KOPT-K1 (cell line): Measurements from ENCODE around the gene NOB1.
A peak's percentile ranks its signal among the peaks of the same experiment; 100 is the strongest.
"Not testable (repeated sequence)": the region's sequence is repeated elsewhere in the genome, so short reads cannot be mapped to it uniquely, and the experiment has no call there.

Experiments used
- H3K27ac ChIP-seq: fragments of 200-600 bp; sonication (generic); 2 replicates; pipeline ENCODE4 v1.5.1; 2016; ENCODE audit warnings: antibody characterized with exemption, mild to moderate bottlenecking, low read depth, low read length; ENCODE audit not compliant: poor library complexity, severe bottlenecking
- H3K36me3 ChIP-seq: fragments of 200-600 bp; sonication (generic); 2 replicates; pipeline ENCODE4 v1.5.1; 2017; ENCODE audit warnings: antibody characterized with exemption, mild to moderate bottlenecking, low read length, moderate library complexity; ENCODE audit not compliant: insufficient read depth
- H3K9me3 ChIP-seq: fragments of 200-600 bp; sonication (generic); 2 replicates; pipeline ENCODE4 v1.5.1; 2017; ENCODE audit warnings: antibody characterized with exemption, low read length, mild to moderate bottlenecking; ENCODE audit not compliant: insufficient read depth, poor library complexity, severe bottlenecking

NOB1 gene

DNA sequence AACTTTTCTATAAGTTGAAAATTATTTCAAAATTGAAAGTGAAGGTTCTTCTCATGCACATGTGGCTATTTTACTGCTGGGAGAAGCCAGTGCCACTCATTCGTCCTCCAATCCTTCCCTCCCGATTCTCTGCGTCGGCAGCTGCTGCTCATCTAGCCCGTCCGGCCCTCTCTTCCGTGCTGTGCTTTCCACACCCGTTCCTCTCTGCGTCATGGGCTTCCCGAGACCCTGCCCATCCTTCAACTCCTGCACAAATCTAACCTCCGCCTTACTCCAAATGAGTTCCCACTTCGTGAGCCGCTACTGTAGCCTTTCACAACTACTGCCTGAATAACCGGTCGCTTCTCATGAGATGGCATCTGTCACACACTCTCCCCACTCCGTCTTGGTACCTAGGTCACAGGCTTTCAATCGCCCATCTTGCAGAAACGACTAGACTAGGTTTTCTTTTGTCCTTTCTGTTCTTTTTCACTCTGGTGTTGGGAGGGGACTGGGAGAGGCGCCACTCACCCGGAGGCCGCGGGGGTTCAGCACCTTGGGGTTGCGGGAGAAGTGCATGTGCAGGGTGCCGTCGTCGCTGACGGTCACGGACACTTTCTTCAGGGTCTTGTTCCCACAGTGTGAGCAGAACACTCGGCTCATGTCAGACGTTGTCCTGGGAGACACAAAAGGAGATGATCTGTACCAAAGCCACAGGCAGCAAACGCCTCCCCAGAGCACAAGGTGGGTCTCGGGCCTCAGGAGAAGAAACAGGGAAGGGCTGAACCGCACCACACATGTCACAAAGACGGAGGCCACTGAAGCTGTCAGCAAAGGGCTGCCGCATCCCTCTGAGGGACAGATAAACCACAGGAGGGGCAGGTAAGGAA lies 10.1 kb downstream of the NOB1 start:
- H3K27ac ChIP-seq, result no peak overlapping the region
- H3K36me3 ChIP-seq, result peaks cover 100% of the 10 kb centered on the region
- no peaks in the 10 kb centered on the region for H3K9me3 ChIP-seq

DNA sequence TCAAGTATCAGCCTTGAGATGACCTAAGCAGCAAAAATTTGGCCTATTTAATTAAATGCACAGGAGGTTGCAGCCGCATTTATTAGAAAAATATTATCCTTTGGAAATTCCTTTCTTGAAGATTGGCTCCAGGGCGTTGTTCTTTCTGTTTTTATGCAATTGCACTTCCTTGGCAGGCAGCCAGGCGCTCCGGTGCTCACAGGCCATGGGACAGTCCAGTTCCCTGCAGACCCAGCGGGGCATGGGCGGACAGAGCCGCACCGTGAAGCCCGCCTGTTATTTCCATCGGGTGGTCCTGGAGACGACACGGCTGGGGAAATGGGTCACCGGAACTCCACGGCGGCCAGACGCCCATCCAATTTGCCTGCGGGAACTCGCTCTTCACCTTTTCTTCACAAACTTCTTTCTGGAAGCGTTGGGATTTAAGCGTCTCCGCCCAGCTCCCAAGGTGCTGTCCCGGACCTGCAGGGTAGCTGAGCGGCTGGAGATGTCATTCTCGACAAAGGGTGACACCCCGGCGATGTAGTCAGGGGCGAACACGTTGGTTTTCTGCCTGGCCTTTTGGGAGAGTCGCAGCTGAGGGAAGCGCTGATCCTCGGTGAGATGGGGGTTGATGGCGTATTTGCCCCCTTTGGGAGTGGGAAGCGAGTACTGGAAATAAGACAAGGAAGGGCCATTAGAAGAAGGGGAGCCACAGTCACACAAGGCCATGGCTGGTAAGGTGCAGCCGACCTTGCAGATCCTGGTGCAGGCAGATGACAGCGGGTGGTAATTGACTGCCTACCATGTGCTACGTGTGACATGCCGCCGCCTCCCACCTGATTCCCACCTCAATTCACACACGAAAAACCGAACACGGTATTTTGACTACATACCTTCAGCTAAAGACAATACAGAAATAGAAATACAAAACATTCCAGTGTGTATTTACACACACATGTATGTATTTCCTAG lies 12.5 kb downstream of the NOB1 start:
- peaks cover 84% of the 10 kb centered on the region for H3K36me3 ChIP-seq
- H3K9me3 ChIP-seq, result no peaks in the 10 kb centered on the region
- no peak overlapping the region for H3K27ac ChIP-seq

DNA sequence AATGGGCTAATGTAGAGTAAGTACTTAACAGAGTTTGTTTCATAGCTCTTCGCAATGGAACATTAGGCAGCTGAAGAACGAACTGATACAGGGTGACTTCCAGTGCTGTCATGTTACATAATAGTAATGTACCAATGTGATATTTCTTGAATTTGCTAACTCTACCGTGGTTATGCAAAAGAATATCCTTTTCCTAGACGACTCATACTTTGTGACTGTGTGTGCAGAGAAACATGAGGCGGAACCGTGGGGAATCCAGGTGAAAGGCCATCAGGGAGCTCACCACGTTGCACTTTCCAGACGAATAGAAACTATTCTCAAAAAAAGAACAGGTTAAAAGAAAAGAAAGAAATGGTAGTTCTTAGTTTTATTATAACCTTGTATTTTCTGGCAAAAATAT lies 13.2 kb downstream of the NOB1 start:
- Histone ChIP-seq H3K36me3 (peaks cover 77% of the 10 kb centered on the region), H3K27ac (no peak overlapping the region)

DNA sequence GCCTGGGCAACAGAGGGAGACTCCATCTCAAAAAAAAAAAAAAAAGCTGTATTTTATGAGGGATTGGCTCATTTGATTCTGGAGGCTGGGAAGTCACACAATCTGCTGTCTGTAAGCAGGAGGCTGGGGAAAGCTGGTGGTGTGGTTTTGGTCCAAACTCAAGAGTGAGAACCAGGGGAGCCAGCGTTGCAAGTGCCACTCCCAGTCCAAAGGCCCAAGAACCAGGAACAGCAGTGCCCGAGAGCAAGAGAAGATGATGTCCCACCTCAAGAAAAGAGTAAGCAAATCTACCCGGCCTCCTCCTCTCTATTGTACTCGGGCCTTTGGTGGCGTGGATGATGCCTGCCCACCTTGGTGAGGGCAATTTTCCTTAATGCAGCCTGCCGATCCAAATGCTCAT lies 22.6 kb downstream of the NOB1 start:
- H3K27ac ChIP-seq, result no peak overlapping the region
- no peaks in the 10 kb centered on the region for H3K36me3 ChIP-seq
- no peaks in the 10 kb centered on the region for H3K9me3 ChIP-seq

More for the DNA sequence above, 13.2 kb downstream of the NOB1 start:
- no peaks in the 10 kb centered on the region for H3K9me3 ChIP-seq

DNA sequence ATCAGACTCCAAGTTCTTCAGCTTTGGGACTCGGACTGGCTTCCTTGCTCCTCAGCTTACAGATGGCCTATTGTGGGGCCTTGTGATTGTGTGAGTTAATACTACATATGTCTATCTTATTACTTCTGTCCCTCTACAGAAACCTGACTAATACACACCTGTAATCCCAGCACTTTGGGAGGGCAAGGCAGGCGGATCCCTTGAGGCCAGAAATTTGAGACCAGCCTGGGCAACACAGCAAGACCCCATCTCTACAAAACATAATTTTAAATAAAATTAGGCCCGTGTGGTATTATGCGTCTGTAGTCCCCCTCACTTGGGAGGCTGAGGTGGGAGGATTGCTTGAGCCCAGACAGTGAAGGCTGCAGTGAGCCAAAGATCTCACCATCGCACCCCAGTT lies 23.4 kb downstream of the NOB1 start:
- H3K27ac ChIP-seq, H3K36me3 ChIP-seq, H3K9me3 ChIP-seq: not testable (repeated sequence)

DNA sequence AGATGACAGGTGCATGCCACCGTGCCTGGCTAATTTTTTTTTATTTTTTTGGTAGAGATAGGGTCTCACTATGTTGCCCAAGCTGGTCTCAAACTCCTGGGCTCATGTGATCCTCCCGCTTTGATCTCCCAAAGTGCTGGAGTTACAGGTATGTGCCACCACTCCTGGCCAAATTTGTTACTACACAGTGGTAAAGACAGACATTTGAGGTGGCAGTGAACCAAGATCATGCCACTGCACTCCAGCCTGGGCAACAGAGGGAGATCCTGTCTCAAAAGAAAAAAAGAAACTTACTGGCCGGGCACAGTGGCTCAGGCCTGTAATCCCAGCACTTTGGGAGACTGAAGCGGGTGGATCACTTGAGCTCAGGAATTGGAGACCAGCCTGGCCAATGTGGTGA lies 25.7 kb downstream of the NOB1 start:
- H3K36me3 ChIP-seq, H3K27ac ChIP-seq, H3K9me3 ChIP-seq: not testable (repeated sequence)

DNA sequence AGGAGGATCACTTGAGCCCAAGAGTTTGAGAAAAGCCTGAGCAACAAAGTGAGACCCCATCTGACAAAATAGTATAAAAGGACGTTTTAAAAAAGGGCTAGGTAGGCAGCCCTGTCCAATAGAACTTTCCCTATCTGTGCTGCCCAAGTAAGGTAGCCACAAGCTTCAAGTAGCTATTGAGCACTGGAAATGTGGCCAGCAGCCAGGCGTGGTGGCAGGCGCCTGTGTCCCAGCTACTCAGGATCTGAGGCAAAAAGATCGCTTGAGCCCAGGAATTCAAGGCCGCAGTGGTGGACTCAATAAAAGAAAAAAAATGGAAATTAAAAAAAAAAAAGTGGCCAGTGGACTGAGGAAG lies 26.8 kb downstream of the NOB1 start:
- peak overlapping the region; percentile 85 for H3K27ac ChIP-seq

DNA sequence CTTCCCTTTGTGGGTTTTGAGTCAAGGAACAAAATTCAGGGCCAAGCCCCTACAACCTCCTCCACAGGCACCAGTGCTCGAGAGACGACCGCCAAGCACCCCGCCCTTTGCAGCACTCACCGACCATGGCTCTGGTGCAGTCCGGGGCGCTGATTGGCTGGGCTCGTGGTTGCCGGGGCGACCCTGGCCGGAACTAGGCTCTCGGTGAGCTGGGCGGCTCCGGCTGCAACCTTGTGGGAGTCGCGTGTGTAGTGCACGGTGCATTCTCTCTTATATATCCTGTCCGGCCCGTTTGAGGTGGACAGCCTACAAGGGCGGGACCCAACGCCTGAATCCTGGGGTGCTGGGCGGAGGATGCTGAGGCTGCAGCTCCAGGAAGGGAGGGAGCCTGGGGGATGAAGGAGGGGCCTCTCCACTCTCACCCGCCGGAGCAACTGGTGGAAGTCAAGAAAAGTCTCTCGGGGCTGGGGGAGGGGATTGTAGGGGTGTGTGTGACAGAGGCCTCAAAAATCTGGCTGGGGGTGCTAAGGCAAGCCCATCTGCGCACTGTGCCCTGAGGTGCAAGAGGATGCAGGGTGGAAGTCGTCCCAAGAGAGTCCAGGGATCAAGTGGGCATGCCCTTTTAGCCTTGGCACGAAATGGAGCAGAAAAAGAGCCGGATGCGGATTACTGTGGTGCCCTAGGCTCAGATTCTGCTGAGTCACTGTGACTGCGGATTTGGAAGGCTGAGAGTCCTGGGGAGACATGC lies 28.2 kb downstream of the NOB1 start, which contains the start of gene NQO1:
Gene NQO1 (minus strand): TSS at position 248 of the 748 bp plus-strand sequence. CDS start 121 bp downstream, at position 127.
- no peaks in the 10 kb centered on the region for H3K36me3 ChIP-seq
- no peaks in the 10 kb centered on the region for H3K9me3 ChIP-seq
- peak within 1 kb of the TSS; percentile 85 for H3K27ac ChIP-seq

More for the DNA sequence above, 26.8 kb downstream of the NOB1 start:
- Histone ChIP-seq H3K36me3 (no peaks in the 10 kb centered on the region), H3K9me3 (no peaks in the 10 kb centered on the region)

DNA sequence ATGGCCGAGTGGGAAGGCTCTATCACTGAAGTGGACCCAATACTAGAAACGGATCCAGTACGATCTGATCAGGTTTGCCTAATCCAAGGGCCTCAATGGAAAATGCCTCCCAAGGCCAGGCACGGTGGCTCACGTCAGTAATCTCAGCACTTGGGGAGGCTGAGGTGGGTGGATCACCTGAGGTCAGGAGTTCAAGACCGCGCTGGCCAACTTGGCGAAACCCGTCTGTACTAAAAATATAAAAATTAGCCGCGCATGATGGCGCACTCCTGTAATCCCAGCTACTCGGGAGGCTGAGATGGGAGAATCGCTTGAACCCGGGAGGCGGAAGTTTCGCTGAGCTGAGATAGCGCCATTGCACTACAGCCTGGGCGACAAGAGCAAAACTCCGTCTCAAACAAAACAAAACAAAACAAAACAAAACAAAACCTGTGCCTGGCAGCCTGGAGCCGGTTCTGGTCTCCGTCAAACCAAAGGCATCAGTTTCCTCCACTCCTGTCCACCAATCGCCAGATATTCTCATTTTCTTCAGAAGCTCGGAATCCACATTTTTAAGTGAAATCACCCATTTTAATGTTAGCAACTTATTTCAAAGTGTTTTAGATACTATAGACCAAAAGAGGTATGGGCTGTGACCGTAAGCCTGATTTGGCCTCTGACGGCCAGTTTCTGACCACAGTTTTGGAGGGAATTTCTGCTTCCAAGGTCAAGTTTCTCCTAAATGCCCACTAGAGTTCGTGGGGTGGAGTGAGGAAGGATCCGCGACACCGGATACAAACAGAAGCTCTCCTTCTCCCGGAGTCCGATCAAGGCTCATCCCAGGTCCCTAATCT lies 29.0 kb downstream of the NOB1 start:
- Histone ChIP-seq H3K36me3 (no peaks in the 10 kb centered on the region), H3K9me3 (no peaks in the 10 kb centered on the region), H3K27ac (peak overlapping the region; percentile 85)

DNA sequence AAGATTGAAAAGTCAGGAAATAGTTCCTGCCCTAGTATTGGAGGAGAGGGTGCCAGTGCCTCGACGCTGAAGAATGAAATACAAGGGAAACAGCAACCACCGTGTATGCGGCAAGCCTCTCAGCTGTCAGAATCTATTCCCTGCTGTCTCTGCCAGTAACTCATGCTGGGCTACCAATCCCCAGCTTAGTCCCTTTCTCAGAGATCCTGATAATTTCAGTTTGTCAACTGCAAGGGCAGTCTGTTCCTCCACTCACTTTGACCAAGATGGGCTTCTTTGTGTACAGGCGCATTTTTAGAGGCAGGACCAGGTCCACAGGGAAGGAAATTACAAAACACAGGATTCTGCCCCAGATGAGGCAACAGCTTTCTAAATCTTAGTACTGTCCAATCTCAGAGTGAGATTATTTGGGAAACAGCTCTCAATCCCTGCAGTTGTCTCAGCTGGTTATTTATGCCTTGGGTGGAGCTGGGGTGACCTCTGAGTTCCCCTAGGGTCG lies 29.7 kb downstream of the NOB1 start:
- Histone ChIP-seq H3K9me3 (no peaks in the 10 kb centered on the region), H3K27ac (no peak overlapping the region), H3K36me3 (no peaks in the 10 kb centered on the region)

DNA sequence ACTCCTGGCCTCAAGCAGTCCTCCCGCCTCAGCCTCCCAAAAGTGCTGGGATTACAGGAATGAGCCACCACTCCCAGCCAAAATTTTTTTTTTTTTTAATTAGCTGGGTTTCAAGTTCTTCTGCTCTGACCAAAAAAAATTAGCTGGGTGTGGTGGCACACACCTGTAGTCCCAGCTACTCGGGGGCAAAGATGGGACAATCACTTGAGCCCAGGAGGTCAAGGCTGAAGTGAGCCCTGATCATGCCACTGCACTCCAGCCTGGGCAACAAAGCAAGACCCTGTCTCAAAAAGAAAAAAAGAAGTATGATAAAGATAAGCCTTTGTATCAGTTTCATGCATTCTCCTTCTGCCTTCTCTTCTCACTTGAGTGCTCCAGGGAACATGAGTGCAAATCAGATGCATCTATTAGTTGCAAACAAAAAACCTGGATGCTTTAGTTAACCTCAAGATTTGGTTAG lies 30.3 kb downstream of the NOB1 start:
- Histone ChIP-seq H3K36me3 (no peaks in the 10 kb centered on the region), H3K27ac (no peak overlapping the region), H3K9me3 (no peaks in the 10 kb centered on the region)

DNA sequence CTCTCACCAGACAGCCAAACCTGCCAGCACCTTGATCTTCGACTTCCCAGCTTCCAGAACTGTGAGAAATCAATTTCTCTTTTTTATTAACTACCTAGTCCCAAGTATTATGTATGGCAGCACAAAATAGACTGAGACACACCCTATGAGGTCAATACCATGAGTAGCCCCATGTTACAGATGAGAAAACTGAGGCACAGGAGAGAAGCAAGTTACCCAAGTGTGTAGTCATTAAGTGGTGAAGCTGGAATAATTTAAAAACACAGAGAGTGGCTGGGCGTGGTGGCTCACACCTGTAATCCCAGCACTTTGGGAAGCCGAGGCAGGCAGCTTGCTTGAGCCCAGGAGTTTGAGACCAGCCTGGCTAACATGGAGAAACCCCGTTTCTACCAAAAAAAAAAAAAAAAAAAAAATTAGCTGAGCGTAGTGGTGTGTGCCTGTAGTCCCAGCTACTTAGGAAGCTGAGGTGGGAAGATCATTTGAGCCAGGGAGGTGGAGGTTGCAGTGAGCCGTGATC lies 33.2 kb downstream of the NOB1 start:
- H3K9me3 ChIP-seq, result no peaks in the 10 kb centered on the region
- no peaks in the 10 kb centered on the region for H3K36me3 ChIP-seq
- no peak overlapping the region for H3K27ac ChIP-seq

DNA sequence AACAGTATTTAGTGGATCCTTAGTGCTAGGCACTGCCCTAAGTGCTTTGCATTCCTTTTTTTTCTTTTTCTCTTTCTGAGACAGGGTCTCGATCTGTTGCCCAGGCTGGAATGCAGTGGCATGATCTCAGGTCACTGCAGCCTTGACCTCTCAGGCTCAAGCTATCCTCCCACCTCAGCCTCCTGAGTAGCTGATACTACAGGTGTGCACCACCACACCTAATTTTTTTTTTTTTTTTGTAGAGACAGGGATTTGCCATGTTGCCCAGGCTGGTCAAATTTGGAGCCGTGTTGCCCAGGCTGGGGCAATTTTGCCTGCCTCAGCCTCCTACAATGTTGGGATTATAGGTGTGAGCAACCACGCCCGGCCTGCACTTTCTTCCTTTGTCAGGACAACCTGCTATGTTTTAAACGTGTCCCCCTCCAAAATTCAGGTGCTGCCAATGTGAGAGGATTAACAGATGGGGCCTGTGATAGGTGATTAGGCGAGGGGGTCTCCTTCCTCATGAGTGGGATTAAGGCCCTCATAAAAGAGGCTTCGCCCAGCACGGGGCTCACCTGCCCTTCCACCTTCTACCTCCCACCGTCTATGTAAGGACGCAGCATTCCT lies 33.8 kb downstream of the NOB1 start:
- H3K9me3 ChIP-seq, result no peaks in the 10 kb centered on the region
- no peaks in the 10 kb centered on the region for H3K36me3 ChIP-seq
- no peak overlapping the region for H3K27ac ChIP-seq
